ENCODE data around the gene ZNF850.

The ZNF850 gene

GRCh38 chr19:36687214-36688056 lies 85.2 kb downstream of the ZNF850 start, which contains the start of gene ZNF567 (continued):
- peak; percentile 96 for TF ChIP-seq ZNF600 (tag by site-specific recombination; IDR thresholded peaks at IDR 0.05)
- TF ChIP-seq, protein P1, sequence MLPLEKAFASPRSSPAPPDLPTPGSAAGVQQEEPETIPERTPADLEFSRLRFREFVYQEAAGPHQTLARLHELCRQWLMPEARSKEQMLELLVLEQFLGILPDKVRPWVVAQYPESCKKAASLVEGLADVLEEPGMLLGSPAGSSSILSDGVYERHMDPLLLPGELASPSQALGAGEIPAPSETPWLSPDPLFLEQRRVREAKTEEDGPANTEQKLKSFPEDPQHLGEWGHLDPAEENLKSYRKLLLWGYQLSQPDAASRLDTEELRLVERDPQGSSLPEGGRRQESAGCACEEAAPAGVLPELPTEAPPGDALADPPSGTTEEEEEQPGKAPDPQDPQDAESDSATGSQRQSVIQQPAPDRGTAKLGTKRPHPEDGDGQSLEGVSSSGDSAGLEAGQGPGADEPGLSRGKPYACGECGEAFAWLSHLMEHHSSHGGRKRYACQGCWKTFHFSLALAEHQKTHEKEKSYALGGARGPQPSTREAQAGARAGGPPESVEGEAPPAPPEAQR (tag by site-specific recombination; IDR thresholded peaks at IDR 0.05) = no peak; the same call in 1 of the 2 replicates
- no peak for TF ChIP-seq PRDM2 (tag by site-specific recombination; IDR thresholded peaks at IDR 0.05; ENCODE audit: borderline replicate concordance)
- TF ChIP-seq ZNF311 (tag by site-specific recombination; IDR thresholded peaks at IDR 0.05; ENCODE audit: borderline replicate concordance) = no peak; the same call in 1 of the 2 replicates
- peak; percentile 96 for TF ChIP-seq ZNF366 (tag by site-specific recombination; conservative IDR thresholded peaks at IDR 0.05)
- TF ChIP-seq ZNF596 (tag by site-specific recombination; IDR thresholded peaks at IDR 0.05) = no peak
- TF ChIP-seq ZBTB7A (tag by site-specific recombination; IDR thresholded peaks at IDR 0.05; ENCODE audit: low read depth) = peak; percentile 90
- no peak for TF ChIP-seq ZFP3 (tag by site-specific recombination; IDR thresholded peaks at IDR 0.05; ENCODE audit: low read depth)
- TF ChIP-seq ZNF302 (tag by site-specific recombination; IDR thresholded peaks at IDR 0.05; ENCODE audit: low read depth) = peak; percentile 73; the same call in 1 of the 2 replicates
- 0 out of 2 replicates have a peak, but pooled peaks have one; percentile 2 for TF ChIP-seq FEZF1 (tag by site-specific recombination; IDR thresholded peaks at IDR 0.05)
- peak; percentile 88 for TF ChIP-seq ZBTB48 (tag by site-specific recombination; IDR thresholded peaks at IDR 0.05)
- no peak; the same call in none of the 2 replicates for TF ChIP-seq ZSCAN23 (tag by site-specific recombination; IDR thresholded peaks at IDR 0.05)
- TF ChIP-seq ATF2 (tag by site-specific recombination; IDR thresholded peaks at IDR 0.05; ENCODE audit: low read depth) = 0 out of 2 replicates have a peak, but pooled peaks have one; percentile 35
- no peak for TF ChIP-seq ZNF830 (tag by site-specific recombination; IDR thresholded peaks at IDR 0.05; ENCODE audit: low read depth)
- TF ChIP-seq ZNF19 (tag by site-specific recombination; IDR thresholded peaks at IDR 0.05; ENCODE audit: low read depth) = 0 out of 2 replicates have a peak, but pooled peaks have one; percentile 51
- TF ChIP-seq ZNF169 (tag by site-specific recombination; IDR thresholded peaks at IDR 0.05) = no peak
- no peak; the same call in 1 of the 2 replicates for TF ChIP-seq ZNF768 (tag by site-specific recombination; IDR thresholded peaks at IDR 0.05)
- TF ChIP-seq ZNF350 (tag by site-specific recombination; IDR thresholded peaks at IDR 0.05) = no peak
- TF ChIP-seq ZSCAN16 (tag by site-specific recombination; IDR thresholded peaks at IDR 0.05) = peak; percentile 62
- TF ChIP-seq, protein P2, sequence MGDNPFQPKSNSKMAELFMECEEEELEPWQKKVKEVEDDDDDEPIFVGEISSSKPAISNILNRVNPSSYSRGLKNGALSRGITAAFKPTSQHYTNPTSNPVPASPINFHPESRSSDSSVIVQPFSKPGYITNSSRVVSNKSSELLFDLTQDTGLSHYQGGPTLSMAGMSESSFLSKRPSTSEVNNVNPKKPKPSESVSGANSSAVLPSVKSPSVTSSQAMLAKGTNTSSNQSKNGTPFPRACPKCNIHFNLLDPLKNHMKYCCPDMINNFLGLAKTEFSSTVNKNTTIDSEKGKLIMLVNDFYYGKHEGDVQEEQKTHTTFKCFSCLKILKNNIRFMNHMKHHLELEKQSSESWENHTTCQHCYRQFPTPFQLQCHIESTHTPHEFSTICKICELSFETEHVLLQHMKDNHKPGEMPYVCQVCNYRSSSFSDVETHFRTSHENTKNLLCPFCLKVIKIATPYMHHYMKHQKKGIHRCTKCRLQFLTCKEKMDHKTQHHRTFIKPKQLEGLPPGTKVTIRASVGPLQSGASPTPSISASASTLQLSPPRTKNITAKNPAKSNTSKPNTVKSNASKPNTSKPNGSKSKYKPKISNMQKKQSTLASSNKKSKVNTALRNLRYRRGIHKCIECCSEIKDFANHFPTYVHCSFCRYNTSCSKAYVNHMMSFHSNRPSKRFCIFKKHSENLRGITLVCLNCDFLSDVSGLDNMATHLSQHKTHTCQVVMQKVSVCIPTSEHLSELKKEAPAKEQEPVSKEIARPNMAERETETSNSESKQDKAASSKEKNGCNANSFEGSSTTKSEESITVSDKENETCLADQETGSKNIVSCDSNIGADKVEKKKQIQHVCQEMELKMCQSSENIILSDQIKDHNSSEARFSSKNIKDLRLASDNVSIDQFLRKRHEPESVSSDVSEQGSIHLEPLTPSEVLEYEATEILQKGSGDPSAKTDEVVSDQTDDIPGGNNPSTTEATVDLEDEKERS (tag by site-specific recombination; IDR thresholded peaks at IDR 0.05) = peak; percentile 85
- no peak for TF ChIP-seq ZNF148 (tag by site-specific recombination; IDR thresholded peaks at IDR 0.05; ENCODE audit: borderline replicate concordance)
- peak; percentile 71 for TF ChIP-seq ZNF843 (tag by site-specific recombination; IDR thresholded peaks at IDR 0.05)

Data from HEK293 (cell line).